ENCODE data around the gene TLR6.

Gene TLR6

DNA sequence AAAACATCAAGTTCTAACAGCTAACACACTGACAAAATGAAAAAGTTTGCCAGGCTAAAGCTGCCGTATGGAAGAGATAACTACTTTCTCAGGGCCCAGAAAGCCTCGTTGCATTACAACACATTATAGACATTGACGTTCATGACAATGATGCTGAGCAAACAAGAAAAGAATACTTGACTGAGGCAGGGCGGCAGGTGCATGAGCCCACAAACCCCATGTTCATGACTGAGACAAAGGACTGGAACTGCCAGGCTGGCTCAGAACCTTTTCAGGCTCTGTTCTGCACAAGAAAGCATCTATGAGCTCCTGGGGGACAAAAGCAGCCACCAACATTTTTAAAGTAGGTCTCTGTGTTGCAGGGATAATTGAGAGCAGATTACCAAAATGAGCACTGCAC is 13.6 kb downstream of the TLR6 start:
- Histone ChIP-seq H3K4me2 (ENCODE audit: low read depth, low read length, poor library complexity, severe bottlenecking) (no peak overlapping the region), H4K20me1 (ENCODE audit: insufficient read depth, low read length, poor library complexity, severe bottlenecking) (no peaks in the 10 kb centered on the region), H3F3A (ENCODE audit: low read depth) (no peaks in the 10 kb centered on the region), H3K9me2 (replicated peaks; ENCODE audit: low read depth, low read length) (no peaks in the 10 kb centered on the region), H3K36me3 (ENCODE audit: insufficient read depth, low read length) (no peaks in the 10 kb centered on the region), H3K4me1 (ENCODE audit: insufficient read depth, low read length, poor library complexity, severe bottlenecking) (peaks cover 3% of the 10 kb centered on the region), H3K27me3 (ENCODE audit: insufficient read depth, low read length, poor library complexity, severe bottlenecking) (no peaks in the 10 kb centered on the region), H3K4me3 (ENCODE audit: low read length, poor library complexity, severe bottlenecking) (no peak overlapping the region), H3K9ac (ENCODE audit: low read depth, low read length, poor library complexity, severe bottlenecking) (no peak overlapping the region), H3K9me3 (ENCODE audit: insufficient read depth, low read depth, low read length) (no peaks in the 10 kb centered on the region), H3K79me2 (ENCODE audit: insufficient read depth, low read length) (no peaks in the 10 kb centered on the region), H2AFZ (ENCODE audit: low read length) (no peak overlapping the region)
- TF ChIP-seq, protein P1, sequence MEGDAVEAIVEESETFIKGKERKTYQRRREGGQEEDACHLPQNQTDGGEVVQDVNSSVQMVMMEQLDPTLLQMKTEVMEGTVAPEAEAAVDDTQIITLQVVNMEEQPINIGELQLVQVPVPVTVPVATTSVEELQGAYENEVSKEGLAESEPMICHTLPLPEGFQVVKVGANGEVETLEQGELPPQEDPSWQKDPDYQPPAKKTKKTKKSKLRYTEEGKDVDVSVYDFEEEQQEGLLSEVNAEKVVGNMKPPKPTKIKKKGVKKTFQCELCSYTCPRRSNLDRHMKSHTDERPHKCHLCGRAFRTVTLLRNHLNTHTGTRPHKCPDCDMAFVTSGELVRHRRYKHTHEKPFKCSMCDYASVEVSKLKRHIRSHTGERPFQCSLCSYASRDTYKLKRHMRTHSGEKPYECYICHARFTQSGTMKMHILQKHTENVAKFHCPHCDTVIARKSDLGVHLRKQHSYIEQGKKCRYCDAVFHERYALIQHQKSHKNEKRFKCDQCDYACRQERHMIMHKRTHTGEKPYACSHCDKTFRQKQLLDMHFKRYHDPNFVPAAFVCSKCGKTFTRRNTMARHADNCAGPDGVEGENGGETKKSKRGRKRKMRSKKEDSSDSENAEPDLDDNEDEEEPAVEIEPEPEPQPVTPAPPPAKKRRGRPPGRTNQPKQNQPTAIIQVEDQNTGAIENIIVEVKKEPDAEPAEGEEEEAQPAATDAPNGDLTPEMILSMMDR (conservative IDR thresholded peaks at IDR 0.05; ENCODE audit: low read length), result no peak
- TF ChIP-seq EZH2phosphoT487 (IDR thresholded peaks at IDR 0.05; ENCODE audit: borderline replicate concordance), result no peak

DNA sequence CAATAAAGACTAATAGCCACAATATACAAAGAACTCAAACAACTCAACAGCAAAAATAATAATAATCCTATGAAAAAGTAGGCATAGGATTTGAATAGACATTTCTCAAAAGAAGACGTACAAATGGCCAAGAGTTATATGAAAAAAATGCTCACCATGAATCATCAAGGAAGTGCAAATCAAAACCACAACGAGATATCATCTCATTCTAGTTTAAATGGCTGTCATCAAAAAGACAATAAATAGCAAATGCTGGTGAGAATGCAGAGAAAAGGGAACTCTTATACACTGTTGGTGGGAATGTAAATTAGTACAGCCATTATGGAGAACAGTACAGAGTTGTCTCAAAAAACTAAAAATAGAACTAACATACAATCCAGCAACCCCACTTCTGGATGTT is 18.8 kb downstream of the TLR6 start:
- 0 out of 2 replicates have a peak, but pooled peaks cover 5% of the 10 kb centered on the region for H3K9me3 ChIP-seq (ENCODE audit: insufficient read depth, low read depth, low read length)

DNA sequence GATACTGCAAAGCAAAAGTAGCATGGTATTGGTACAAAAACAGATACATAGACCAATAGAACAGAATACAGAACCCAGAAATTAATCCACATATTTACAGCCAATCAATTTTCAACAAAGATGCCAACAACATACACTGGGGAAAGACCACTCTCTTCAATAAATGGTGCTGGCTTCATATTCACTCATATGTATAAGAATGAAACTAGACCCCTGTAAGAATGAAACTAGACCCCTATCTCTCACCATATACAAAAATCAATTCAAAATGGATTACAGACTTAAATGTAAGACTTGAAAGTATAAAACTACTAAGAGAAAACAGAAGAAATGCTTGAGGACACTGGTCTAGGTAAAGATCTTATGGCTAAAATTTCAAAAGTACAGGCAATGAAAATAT is 19.3 kb downstream of the TLR6 start:
- H3F3A ChIP-seq (ENCODE audit: low read depth), result no peaks in the 10 kb centered on the region
- no peak overlapping the region for H3K9ac ChIP-seq (ENCODE audit: low read depth, low read length, poor library complexity, severe bottlenecking)
- no peak overlapping the region for H2AFZ ChIP-seq (ENCODE audit: low read length)

More for the DNA sequence above, 18.8 kb downstream of the TLR6 start:
- no peaks in the 10 kb centered on the region for H3K27me3 ChIP-seq (ENCODE audit: insufficient read depth, low read length, poor library complexity, severe bottlenecking)
- no peaks in the 10 kb centered on the region for H3K79me2 ChIP-seq (ENCODE audit: insufficient read depth, low read length)
- H2AFZ ChIP-seq (ENCODE audit: low read length), result no peak overlapping the region
- H3K4me1 ChIP-seq (ENCODE audit: insufficient read depth, low read length, poor library complexity, severe bottlenecking), result peaks cover 4% of the 10 kb centered on the region
- H3F3A ChIP-seq (ENCODE audit: low read depth), result no peaks in the 10 kb centered on the region
- TF ChIP-seq, protein P1 (conservative IDR thresholded peaks at IDR 0.05; ENCODE audit: low read length), result no peak
- TF ChIP-seq EZH2phosphoT487 (IDR thresholded peaks at IDR 0.05; ENCODE audit: borderline replicate concordance), result no peak
- peak overlapping the region; percentile 30 for H3K4me2 ChIP-seq (ENCODE audit: low read depth, low read length, poor library complexity, severe bottlenecking)
- H3K9me2 ChIP-seq (replicated peaks; ENCODE audit: low read depth, low read length), result no peaks in the 10 kb centered on the region
- H3K36me3 ChIP-seq (ENCODE audit: insufficient read depth, low read length), result no peaks in the 10 kb centered on the region
- H4K20me1 ChIP-seq (ENCODE audit: insufficient read depth, low read length, poor library complexity, severe bottlenecking), result no peaks in the 10 kb centered on the region
- no peak overlapping the region for H3K9ac ChIP-seq (ENCODE audit: low read depth, low read length, poor library complexity, severe bottlenecking)
- no peak overlapping the region for H3K4me3 ChIP-seq (ENCODE audit: low read length, poor library complexity, severe bottlenecking)

More for the DNA sequence above, 19.3 kb downstream of the TLR6 start:
- no peak for TF ChIP-seq EZH2phosphoT487 (IDR thresholded peaks at IDR 0.05; ENCODE audit: borderline replicate concordance)
- TF ChIP-seq, protein P1 (conservative IDR thresholded peaks at IDR 0.05; ENCODE audit: low read length), result no peak
- H3K4me3 ChIP-seq (ENCODE audit: low read length, poor library complexity, severe bottlenecking), result no peak overlapping the region
- H3K9me2 ChIP-seq (replicated peaks; ENCODE audit: low read depth, low read length), result no peaks in the 10 kb centered on the region
- 0 out of 2 replicates have a peak, but pooled peaks cover 5% of the 10 kb centered on the region for H3K9me3 ChIP-seq (ENCODE audit: insufficient read depth, low read depth, low read length)
- peak overlapping the region; percentile 30 for H3K4me2 ChIP-seq (ENCODE audit: low read depth, low read length, poor library complexity, severe bottlenecking)
- no peaks in the 10 kb centered on the region for H3K27me3 ChIP-seq (ENCODE audit: insufficient read depth, low read length, poor library complexity, severe bottlenecking)
- no peaks in the 10 kb centered on the region for H3K36me3 ChIP-seq (ENCODE audit: insufficient read depth, low read length)
- peaks cover 4% of the 10 kb centered on the region for H3K4me1 ChIP-seq (ENCODE audit: insufficient read depth, low read length, poor library complexity, severe bottlenecking)
- H3K79me2 ChIP-seq (ENCODE audit: insufficient read depth, low read length), result no peaks in the 10 kb centered on the region
- no peaks in the 10 kb centered on the region for H4K20me1 ChIP-seq (ENCODE audit: insufficient read depth, low read length, poor library complexity, severe bottlenecking)

Data from Loucy (cell line).